Activated B cell treated with CpG ODN at 0.5 μM for 24 hours (primary cell): Measurements from ENCODE around the gene NSF. TPM values are rescaled to one million over a fixed set of nuclear protein-coding genes. Genes with fewer than 3 reads are reported as not detected.

Experiments used
- ATAC-seq: fragments of 200-7000 bp; cut with Tn5 transposase; one replicate; pipeline ENCODE4 v1.10.0; 2021; ENCODE audit warnings: low read depth, mild to moderate bottlenecking, moderate library complexity
- CTCF ChIA-PET: fragments of 350-600 bp; sonication (Branson Sonifier 250); formaldehyde crosslinking; loops from one replicate; lab custom pipeline; 2021; ENCODE audit warnings: antibody characterized with exemption; lab: Charles Lee
- POLR2A ChIA-PET: fragments of 350-600 bp; sonication (Branson Sonifier 250); formaldehyde crosslinking; loops from one replicate; lab custom pipeline; 2021; ENCODE audit warnings: antibody characterized with exemption; lab: Charles Lee
- DNase-seq: peaks from one replicate; pipeline ENCODE4 v3.0.0; 2022
- H3K27ac Mint-ChIP-seq: one replicate; pipeline ENCODE4 v1.8.0; 2020; ENCODE audit warnings: mixed read lengths
- H3K27me3 Mint-ChIP-seq: one replicate; pipeline ENCODE4 v1.8.0; 2021; ENCODE audit warnings: mixed read lengths
- H3K36me3 Mint-ChIP-seq: one replicate; pipeline ENCODE4 v1.8.0; 2021; ENCODE audit warnings: low read depth, mixed read lengths
- H3K4me1 Mint-ChIP-seq: one replicate; pipeline ENCODE4 v1.8.0; 2021; ENCODE audit warnings: mixed read lengths
- H3K4me3 Mint-ChIP-seq: one replicate; pipeline ENCODE4 v1.8.0; 2020; ENCODE audit warnings: mild to moderate bottlenecking, mixed read lengths
- H3K9me3 Mint-ChIP-seq: one replicate; pipeline ENCODE4 v1.8.0; 2020; ENCODE audit warnings: mixed read lengths
- CTCF ChIP-seq: fragments of 200-600 bp; IDR thresholded peaks from one replicate; pipeline ENCODE4 v1.8.0; 2022; ENCODE audit warnings: antibody characterized with exemption, mild to moderate bottlenecking
- intact Hi-C: fragments of 100-400 bp; cut with micrococcal nuclease; formaldehyde crosslinking; loops from one replicate; pipeline ENCODE4 v1.15.1; 2024
- total RNA-seq: library from RNA; stranded (reverse); gene quantifications from 2 replicates; pipeline ENCODE4 v1.2.3, GENCODE V29; 2022

The NSF gene
- total RNA-seq, 1 donor from 2014 or later = 117 TPM

- Mint-ChIP-seq H3K9me3 (no peaks in the 10 kb centered on the region), H3K4me1 (no peaks in the 10 kb centered on the region), H3K27me3 (no peaks in the 10 kb centered on the region), H3K36me3 (peaks cover 17% of the 10 kb centered on the region), H3K4me3 (no peak overlapping the region), H3K27ac (no peak overlapping the region)
- ATAC-seq (no peak), DNase-seq (no peak)
- intact Hi-C loops = no loop called here
- ChIA-PET POLR2A (interaction anchor here (0.5 to 0.6 kb wide), 2 partner anchors 25 to 562 kb away, joined by 7 read pairs; no protein-coding TSS in a partner anchor), CTCF (no interaction called here)
- no peak for TF ChIP-seq CTCF
Measured at GRCh38 chr17:46763416-46763815, 172.9 kb downstream of the NSF start.

GRCh38 chr17:46764000-46764708 is 173.7 kb downstream of the NSF start:
- no peaks in the 10 kb centered on the region for H3K27me3 Mint-ChIP-seq
- no peak overlapping the region for H3K27ac Mint-ChIP-seq
- TF ChIP-seq CTCF = no peak
- H3K4me3 Mint-ChIP-seq = no peak overlapping the region
- no peaks in the 10 kb centered on the region for H3K4me1 Mint-ChIP-seq
- DNase-seq = no peak
- no peaks in the 10 kb centered on the region for H3K9me3 Mint-ChIP-seq
- no peak for ATAC-seq
- ChIA-PET POLR2A (interaction anchor here (0.5 to 0.6 kb wide), 2 partner anchors 25 to 561 kb away, joined by 7 read pairs; no protein-coding TSS in a partner anchor), CTCF (no interaction called here)
- intact Hi-C loops = no loop called here
- peaks cover 9% of the 10 kb centered on the region for H3K36me3 Mint-ChIP-seq

- no peak for TF ChIP-seq CTCF
- DNase-seq = no peak
- ATAC-seq = no peak
- no peaks in the 10 kb centered on the region for H3K9me3 Mint-ChIP-seq
- intact Hi-C loops = no loop called here
- H3K27ac Mint-ChIP-seq = no peak overlapping the region
- no peaks in the 10 kb centered on the region for H3K27me3 Mint-ChIP-seq
- H3K4me1 Mint-ChIP-seq = peaks cover 5% of the 10 kb centered on the region
- no peak overlapping the region for H3K4me3 Mint-ChIP-seq
- POLR2A ChIA-PET = no interaction called here
- peaks cover 2% of the 10 kb centered on the region for H3K36me3 Mint-ChIP-seq
- CTCF ChIA-PET = no interaction called here
Measured at GRCh38 chr17:46764709-46765401, 174.4 kb downstream of the NSF start.

GRCh38 chr17:46765453-46765852 is 175.0 kb downstream of the NSF start:
- H3K4me1 Mint-ChIP-seq = peaks cover 11% of the 10 kb centered on the region

More at GRCh38 chr17:46765453-46765852, 175.0 kb downstream of the NSF start:
- no peak overlapping the region for H3K4me3 Mint-ChIP-seq
- ChIA-PET POLR2A (no interaction called here), CTCF (no interaction called here)
- H3K27ac Mint-ChIP-seq = no peak overlapping the region
- intact Hi-C loops = no loop called here
- no peak for TF ChIP-seq CTCF
- H3K9me3 Mint-ChIP-seq = no peaks in the 10 kb centered on the region
- no peak for DNase-seq
- no peak for ATAC-seq
- H3K36me3 Mint-ChIP-seq = peaks cover 2% of the 10 kb centered on the region
- no peaks in the 10 kb centered on the region for H3K27me3 Mint-ChIP-seq
